Large intestine (tissue), 3 donors: ENCODE data around the gene CFAP43. TPM values are rescaled to one million over a fixed set of nuclear protein-coding genes. Genes with fewer than 3 reads are reported as not detected.

Experiments
- DNase-seq, 2 donors: peaks; one replicate each; pipeline versions ENCODE4 v3.0.0 to v3.0.0-alpha.2; 2013
- H3K27ac ChIP-seq: one replicate; pipeline ENCODE4 v1.5.1; 2013; ENCODE audit warnings: low read length
- H3K27me3 ChIP-seq: 2 replicates; pipeline ENCODE4 v1.6.1; 2013; ENCODE audit warnings: low read length; ENCODE audit not compliant: control insufficient read depth, insufficient read depth
- H3K36me3 ChIP-seq: 2 replicates; pipeline ENCODE4 v1.6.1; 2013; ENCODE audit warnings: low read length; ENCODE audit not compliant: control insufficient read depth, insufficient read depth
- H3K4me1 ChIP-seq: one replicate; pipeline ENCODE4 v1.6.1; 2013; ENCODE audit warnings: low read length; ENCODE audit not compliant: control insufficient read depth, insufficient read depth
- H3K4me3 ChIP-seq: one replicate; pipeline ENCODE4 v1.5.1; 2013; ENCODE audit warnings: low read length
- H3K9me3 ChIP-seq: one replicate; pipeline ENCODE4 v1.6.1; 2013; ENCODE audit warnings: mild to moderate bottlenecking, low read depth, low read length, moderate library complexity; ENCODE audit not compliant: control insufficient read depth
- WGBS: methylation state at CpG from one replicate; pipeline ENCODE4 v1.1.5; 2013; ENCODE audit warnings: low lambda C conversion rate; ENCODE audit not compliant: insufficient coverage; 5-methylcytosine and 5-hydroxymethylcytosine counted together
- polyA plus RNA-seq: library from polyadenylated mRNA; unstranded; fragments of 120-200 nt; gene quantifications from one replicate; pipeline ENCODE4 v1.2.1, GENCODE V29; 2013

Gene CFAP43
- polyA plus RNA-seq, 1 donor: 5.6 TPM

GRCh38 chr10:104100795-104101194 is 131.4 kb downstream of the CFAP43 start:
- H3K27me3 ChIP-seq: no peaks in the 10 kb centered on the region
- no peak for DNase-seq
- no peaks in the 10 kb centered on the region for H3K4me1 ChIP-seq
- WGBS: no CpG with 5 or more reads among the region's 1 CpG
- H3K27ac ChIP-seq: no peak overlapping the region
- no peak overlapping the region for H3K4me3 ChIP-seq
- no peaks in the 10 kb centered on the region for H3K36me3 ChIP-seq
- H3K9me3 ChIP-seq: no peaks in the 10 kb centered on the region

DNA sequence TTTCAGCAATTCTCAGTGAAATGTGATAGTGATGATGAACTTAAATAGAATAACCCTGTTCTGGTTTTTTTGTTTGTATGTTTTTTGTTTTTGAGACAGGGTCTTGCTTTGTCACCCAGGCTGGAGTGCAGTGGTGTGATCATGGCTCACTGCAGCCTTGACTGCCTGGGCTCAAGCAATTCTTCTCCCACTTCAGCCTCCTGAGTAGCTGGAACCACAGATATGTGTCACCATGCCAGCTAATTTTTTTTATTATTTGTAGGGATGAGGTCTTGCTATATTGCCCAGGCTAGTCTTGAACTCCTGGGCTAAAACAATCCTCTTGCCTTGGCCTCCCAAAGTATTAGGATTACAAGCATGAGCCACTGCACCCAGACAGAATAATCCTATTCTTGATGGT is 132.2 kb downstream of the CFAP43 start:
- Histone ChIP-seq H3K36me3 (no peaks in the 10 kb centered on the region), H3K27me3 (no peaks in the 10 kb centered on the region), H3K27ac (no peak overlapping the region), H3K4me3 (no peak overlapping the region), H3K4me1 (no peaks in the 10 kb centered on the region), H3K9me3 (no peaks in the 10 kb centered on the region)
- no peak for DNase-seq

- no peak overlapping the region for H3K27ac ChIP-seq
- no peaks in the 10 kb centered on the region for H3K27me3 ChIP-seq
- no peaks in the 10 kb centered on the region for H3K9me3 ChIP-seq
- H3K4me1 ChIP-seq: no peaks in the 10 kb centered on the region
- no peak for DNase-seq
- WGBS: no CpG with 5 or more reads among the region's 3 CpGs
- no peaks in the 10 kb centered on the region for H3K36me3 ChIP-seq
- H3K4me3 ChIP-seq: no peak overlapping the region
Measured at GRCh38 chr10:104099269-104099668, 132.9 kb downstream of the CFAP43 start.

DNA sequence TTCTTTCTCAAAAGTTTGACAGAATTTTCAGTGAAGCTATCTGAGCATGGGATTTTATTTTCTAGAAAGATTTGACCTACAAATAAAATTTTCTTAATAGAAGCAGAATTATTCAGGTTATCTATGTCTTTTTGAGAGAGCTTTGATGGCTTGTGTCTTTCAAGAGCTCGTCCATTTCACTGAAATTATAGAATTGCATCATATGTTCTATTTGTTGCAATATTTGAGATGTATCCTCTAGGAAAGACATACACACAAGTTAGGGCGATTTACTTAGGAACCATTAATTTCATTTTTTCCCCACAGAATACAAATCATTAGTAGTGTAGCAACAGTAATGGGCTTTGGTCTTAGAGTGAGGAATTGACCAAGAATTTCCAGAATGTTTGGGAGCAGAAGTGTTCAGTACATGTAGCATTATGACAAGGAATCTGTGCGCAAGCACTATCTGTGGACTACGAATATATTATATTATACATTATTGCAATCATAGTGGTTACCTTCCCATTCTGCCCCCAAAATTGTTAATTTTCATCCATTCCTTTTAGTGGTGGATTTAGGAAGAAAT is 133.7 kb downstream of the CFAP43 start:
- H3K4me3 ChIP-seq: no peak overlapping the region
- H3K4me1 ChIP-seq: no peaks in the 10 kb centered on the region
- no peaks in the 10 kb centered on the region for H3K27me3 ChIP-seq
- H3K9me3 ChIP-seq: no peaks in the 10 kb centered on the region
- H3K36me3 ChIP-seq: no peaks in the 10 kb centered on the region
- no peak overlapping the region for H3K27ac ChIP-seq
- DNase-seq: no peak
- 90% methylated on average over 2 of the region's 4 CpGs for WGBS

GRCh38 chr10:104096692-104097091 is 135.5 kb downstream of the CFAP43 start:
- Histone ChIP-seq H3K27ac (no peak overlapping the region), H3K4me1 (no peaks in the 10 kb centered on the region), H3K27me3 (no peaks in the 10 kb centered on the region), H3K9me3 (no peaks in the 10 kb centered on the region), H3K36me3 (no peaks in the 10 kb centered on the region), H3K4me3 (no peak overlapping the region)
- WGBS: 100% methylated on average over 1 of the region's 2 CpGs
- no peak for DNase-seq

GRCh38 chr10:104092749-104093148 is 139.4 kb downstream of the CFAP43 start:
- H3K4me1 ChIP-seq: no peaks in the 10 kb centered on the region
- no peak overlapping the region for H3K27ac ChIP-seq
- DNase-seq: no peak
- H3K36me3 ChIP-seq: no peaks in the 10 kb centered on the region
- no peak overlapping the region for H3K4me3 ChIP-seq
- no peaks in the 10 kb centered on the region for H3K27me3 ChIP-seq
- no peaks in the 10 kb centered on the region for H3K9me3 ChIP-seq

- no peaks in the 10 kb centered on the region for H3K36me3 ChIP-seq
- no peaks in the 10 kb centered on the region for H3K9me3 ChIP-seq
- peaks cover 2% of the 10 kb centered on the region for H3K4me1 ChIP-seq
- no peak overlapping the region for H3K4me3 ChIP-seq
- DNase-seq: no peak
- 83% methylated on average over 2 of the region's 2 CpGs for WGBS
- H3K27ac ChIP-seq: no peak overlapping the region
- no peaks in the 10 kb centered on the region for H3K27me3 ChIP-seq
Measured at GRCh38 chr10:104090611-104091010, 141.6 kb downstream of the CFAP43 start.

GRCh38 chr10:104089621-104090020 is 142.5 kb downstream of the CFAP43 start:
- no peaks in the 10 kb centered on the region for H3K36me3 ChIP-seq
- no peaks in the 10 kb centered on the region for H3K27me3 ChIP-seq
- H3K27ac ChIP-seq: no peak overlapping the region
- no peaks in the 10 kb centered on the region for H3K9me3 ChIP-seq
- no peak overlapping the region for H3K4me3 ChIP-seq
- DNase-seq: no peak
- no CpG with 5 or more reads among the region's 3 CpGs for WGBS
- H3K4me1 ChIP-seq: peaks cover 4% of the 10 kb centered on the region

DNA sequence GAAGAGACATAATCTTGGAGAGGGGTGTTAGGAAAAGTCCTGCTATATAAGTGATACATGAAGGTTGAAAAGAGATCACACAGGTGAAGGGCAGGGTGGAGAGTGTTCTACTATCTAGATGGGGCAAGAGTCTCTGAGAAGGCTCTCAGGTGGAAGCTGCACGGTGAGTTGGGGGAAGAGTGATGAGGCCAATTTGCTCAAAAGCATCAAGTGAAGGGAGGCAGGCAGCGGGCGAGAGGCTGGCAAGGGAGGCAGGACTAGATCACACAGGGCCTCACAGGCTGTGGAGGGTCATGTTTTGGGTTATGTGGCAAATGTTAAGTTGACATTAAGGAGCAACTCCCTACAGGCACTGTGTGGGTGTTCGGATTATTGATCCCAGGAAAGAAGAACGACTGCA is 143.9 kb downstream of the CFAP43 start:
- peaks cover 4% of the 10 kb centered on the region for H3K4me1 ChIP-seq
- H3K27me3 ChIP-seq: no peaks in the 10 kb centered on the region
- 100% methylated on average over 2 of the region's 5 CpGs for WGBS
- H3K4me3 ChIP-seq: no peak overlapping the region
- no peaks in the 10 kb centered on the region for H3K36me3 ChIP-seq
- H3K27ac ChIP-seq: no peak overlapping the region
- DNase-seq: no peak
- H3K9me3 ChIP-seq: no peaks in the 10 kb centered on the region

DNA sequence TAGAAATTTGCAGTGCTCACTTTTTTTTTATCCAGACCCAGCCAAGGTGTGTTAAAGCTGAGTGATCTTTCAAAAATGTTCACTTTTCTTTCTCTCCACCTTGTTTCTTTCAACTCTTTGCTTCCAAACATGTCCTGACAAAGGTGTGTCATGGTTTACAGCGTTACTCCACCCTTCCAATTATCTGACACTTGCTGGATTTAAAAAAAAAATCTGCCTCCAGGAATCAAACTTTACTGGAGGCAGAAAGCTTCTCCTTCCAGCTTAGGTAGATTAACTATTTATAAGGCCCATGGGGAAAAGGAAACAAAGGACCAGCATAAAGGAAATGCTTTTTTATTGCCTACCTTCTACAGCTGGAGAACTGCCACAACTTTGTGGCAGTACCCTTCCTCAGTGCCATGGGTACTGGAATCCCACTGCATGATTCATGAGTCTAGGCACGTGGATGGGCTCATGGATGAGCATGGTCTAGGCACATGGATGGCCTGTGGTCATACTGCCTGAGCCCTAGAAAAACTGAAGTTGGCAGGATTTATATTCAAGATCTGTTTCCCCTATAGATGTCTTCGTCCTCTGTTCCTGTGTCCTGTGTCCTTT is 146.3 kb downstream of the CFAP43 start, which contains the start of gene COL17A1:
Gene COL17A1, minus strand, starts transcription at position 80 of the 600 bp plus-strand sequence. CDS start 5,207 bp downstream, outside the sequence.
- Histone ChIP-seq H3K4me3 (no peak within 1 kb of the TSS), H3K27ac (no peak within 1 kb of the TSS), H3K4me1 (peaks cover 9% of the 10 kb centered on the region), H3K27me3 (no peaks in the 10 kb centered on the region), H3K36me3 (no peaks in the 10 kb centered on the region), H3K9me3 (no peaks in the 10 kb centered on the region)
- DNase-seq: no peak
- WGBS: 100% methylated on average over 1 of the region's 3 CpGs

DNA sequence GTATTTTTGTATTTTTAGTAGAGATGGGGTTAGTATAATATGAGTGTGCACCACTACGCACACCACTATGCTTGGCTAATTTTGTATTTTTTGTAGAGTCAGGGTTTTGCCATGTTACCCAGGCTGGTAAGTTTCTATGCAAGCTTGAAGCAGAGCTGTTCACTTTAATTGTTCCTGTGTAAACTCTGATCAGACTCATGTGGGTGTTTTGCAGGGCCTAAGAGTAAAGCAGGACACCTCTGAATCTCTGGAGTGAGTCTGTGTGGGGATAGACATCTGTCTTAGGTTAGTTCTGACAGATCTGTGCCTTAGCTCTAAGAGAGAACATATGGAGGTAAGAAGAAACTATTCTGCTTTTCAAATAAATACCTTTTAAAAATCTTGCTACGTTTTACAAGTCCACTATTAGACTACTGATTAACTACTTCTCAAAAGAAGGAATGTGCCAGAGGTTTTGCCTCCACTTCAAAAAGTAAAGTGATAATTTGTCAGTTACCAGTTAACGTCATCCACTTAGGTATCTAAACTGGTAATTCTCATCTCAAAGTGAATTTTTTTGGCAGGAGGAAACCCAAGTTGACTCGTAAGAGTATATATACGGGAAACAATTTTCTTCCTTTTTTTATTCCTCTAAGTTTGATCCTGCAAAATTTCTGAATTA is 147.6 kb downstream of the CFAP43 start:
- no peaks in the 10 kb centered on the region for H3K36me3 ChIP-seq
- peaks cover 9% of the 10 kb centered on the region for H3K4me1 ChIP-seq
- H3K9me3 ChIP-seq: no peaks in the 10 kb centered on the region
- no peak overlapping the region for H3K4me3 ChIP-seq
- 52% methylated on average over 4 of the region's 5 CpGs for WGBS
- no peak for DNase-seq
- no peak overlapping the region for H3K27ac ChIP-seq
- H3K27me3 ChIP-seq: no peaks in the 10 kb centered on the region
